Measurements from ENCODE around the gene NRXN2. TPM values are rescaled to one million over a fixed set of nuclear protein-coding genes. Genes with fewer than 3 reads are reported as not detected.

NRXN2 gene
- total and polyA plus RNA-seq, 10 of the 15 experiments (the other 5 are each of a cell fraction or from before 2014, with no cell fraction given), result 0.03 to 1.4 (median 0.23) TPM

DNA sequence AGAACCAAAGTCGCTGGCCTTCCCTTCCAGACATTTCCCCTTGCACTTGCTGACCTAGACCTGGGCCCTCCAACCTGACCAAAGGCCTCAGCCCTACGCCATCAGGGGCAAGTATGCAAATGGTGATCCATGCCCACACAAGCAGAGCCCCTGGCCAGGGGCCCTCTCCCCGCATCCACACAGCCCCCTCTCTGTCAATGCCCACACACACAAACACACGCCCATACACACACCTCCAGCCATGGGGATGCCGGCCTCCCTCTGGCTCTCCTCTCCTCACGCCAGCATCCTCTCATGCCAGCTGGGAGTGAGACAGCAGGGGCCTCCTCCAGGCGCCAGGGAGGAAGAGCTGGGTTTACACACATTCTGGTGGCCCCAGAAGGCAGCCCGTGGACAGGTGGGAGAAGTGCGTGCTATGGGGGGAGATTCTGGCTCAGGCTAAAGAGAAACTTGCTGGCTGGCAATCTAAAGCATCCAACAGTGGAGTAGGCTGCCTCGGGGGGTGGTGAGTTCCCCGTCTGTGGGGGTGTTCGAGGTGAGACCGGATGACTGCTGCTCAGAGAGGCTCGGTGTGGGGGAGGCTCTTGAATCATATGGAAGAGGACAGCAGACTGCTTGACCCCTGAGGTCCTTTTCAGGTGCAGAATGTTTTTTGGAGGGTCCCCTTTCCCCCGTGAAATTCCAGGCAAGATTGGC is 4.8 kb downstream of the NRXN2 start:
- Histone ChIP-seq H3K27me3 (replicated peaks in 1 of 2; ENCODE audit: control insufficient read depth in 2 of 2, insufficient read depth in 2 of 2, low read length in 1 of 2) (peaks cover 7 to 11% of the 10 kb centered on the region in 2 experiments; a peak in 3 of 4 replicates), H3K4me2 (ENCODE audit: control insufficient read depth, insufficient read depth) (no peak overlapping the region), H4K20me1 (ENCODE audit: control insufficient read depth, insufficient read depth) (no peaks in the 10 kb centered on the region), H3K79me2 (ENCODE audit: control insufficient read depth, insufficient read depth, low read length) (no peaks in the 10 kb centered on the region), H3K27ac (ENCODE audit: control insufficient read depth, insufficient read depth) (no peak overlapping the region), H2AFZ (ENCODE audit: control insufficient read depth, low read depth, low read length) (no peak overlapping the region), H3K9me3 (replicated peaks; ENCODE audit: control insufficient read depth, insufficient read depth, low read length) (no peaks in the 10 kb centered on the region), H3K9ac (ENCODE audit: control insufficient read depth, insufficient read depth, low read length) (no peak overlapping the region), H3K36me3 (ENCODE audit: control insufficient read depth in 2 of 2, insufficient read depth in 2 of 2, low read length in 1 of 2) (no peaks in the 10 kb centered on the region; a peak in 1 of 4 replicates), H3K4me1 (ENCODE audit: control insufficient read depth, insufficient read depth, low read length) (peaks cover 7% of the 10 kb centered on the region), H3K4me3 (no peak overlapping the region)
- ATAC-seq (no peak), DNase-seq (ENCODE audit: low read depth, low spot score) (no peak), FAIRE-seq (no peak)
- ChIA-PET POLR2A (no interaction called here), RAD21 (ENCODE audit: unreplicated experiment) (interaction anchor here (0.9 to 1.4 kb wide), 3 partner anchors 13 to 30 kb away, joined by 4 read pairs; no protein-coding TSS in a partner anchor), SMC1A (ENCODE audit: uncharacterized antibody, unreplicated experiment) (interaction anchor here (0.8 kb wide), 1 partner anchor 29 kb away, joined by 4 read pairs; no protein-coding TSS in a partner anchor), CTCF (interaction anchor here (0.9 to 6.7 kb wide), 6 partner anchors 14 to 269 kb away, joined by 3 to 58 read pairs (median 4); no protein-coding TSS in a partner anchor)
- in situ Hi-C loops (cut with MboI), result no loop called here
- no TSS peak for BruUV-seq (replicated peaks)
- 19% methylated on average over 15 of the region's 15 CpGs for WGBS (ENCODE audit: insufficient coverage, insufficient replicate concordance, low lambda C conversion rate, missing lambda C conversion rate)
- intact Hi-C loops (cut with micrococcal nuclease; ENCODE audit: unreplicated experiment), result no loop called here
- TF ChIP-seq CBX3 (IDR thresholded peaks at IDR 0.05; ENCODE audit: borderline replicate concordance, low read depth) (no peak), CHD1 (IDR thresholded peaks at IDR 0.05; ENCODE audit: low read depth, low read length) (no peak), ZNF217 (IDR thresholded peaks at IDR 0.05) (no peak), SMC3 (IDR thresholded peaks at IDR 0.05; ENCODE audit: borderline replicate concordance, low read length) (no peak), RB1 (IDR thresholded peaks at IDR 0.05; ENCODE audit: borderline replicate concordance) (no peak)

DNA sequence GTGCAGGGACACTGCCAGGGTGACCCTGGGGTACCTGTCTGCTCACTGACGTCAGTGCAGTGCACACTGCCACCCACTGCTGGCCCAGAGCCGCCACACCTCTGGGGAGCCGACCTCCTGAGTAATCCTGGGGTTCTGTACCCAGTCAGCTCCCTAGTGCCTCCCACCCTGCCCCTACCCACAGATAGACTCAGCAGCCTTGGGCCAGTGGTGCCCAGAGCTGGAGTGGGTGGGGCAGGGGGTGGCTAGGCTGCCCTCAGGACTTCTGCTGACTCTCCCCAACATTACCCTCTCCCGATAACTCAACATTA is 5.8 kb downstream of the NRXN2 start:
- WGBS (ENCODE audit: insufficient coverage, insufficient replicate concordance, low lambda C conversion rate, missing lambda C conversion rate), result 22% methylated on average over 4 of the region's 4 CpGs
- Histone ChIP-seq H2AFZ (ENCODE audit: control insufficient read depth, low read depth, low read length) (no peak overlapping the region), H4K20me1 (ENCODE audit: control insufficient read depth, insufficient read depth) (no peaks in the 10 kb centered on the region), H3K4me2 (ENCODE audit: control insufficient read depth, insufficient read depth) (no peak overlapping the region), H3K36me3 (ENCODE audit: control insufficient read depth in 2 of 2, insufficient read depth in 2 of 2, low read length in 1 of 2) (no peaks in the 10 kb centered on the region; a peak in 1 of 4 replicates), H3K9me3 (replicated peaks; ENCODE audit: control insufficient read depth, insufficient read depth, low read length) (no peaks in the 10 kb centered on the region), H3K27ac (ENCODE audit: control insufficient read depth, insufficient read depth) (no peak overlapping the region), H3K4me3 (no peak overlapping the region), H3K9ac (ENCODE audit: control insufficient read depth, insufficient read depth, low read length) (no peak overlapping the region), H3K27me3 (replicated peaks in 1 of 2; ENCODE audit: control insufficient read depth in 2 of 2, insufficient read depth in 2 of 2, low read length in 1 of 2) (peaks cover 7% of the 10 kb centered on the region in 2 experiments; a peak in 3 of 4 replicates), H3K4me1 (ENCODE audit: control insufficient read depth, insufficient read depth, low read length) (peaks cover 7% of the 10 kb centered on the region), H3K79me2 (ENCODE audit: control insufficient read depth, insufficient read depth, low read length) (no peaks in the 10 kb centered on the region)
- SMC1A ChIA-PET (ENCODE audit: uncharacterized antibody, unreplicated experiment), result interaction anchor here (0.8 kb wide), 1 partner anchor 28 kb away, joined by 4 read pairs; no protein-coding TSS in a partner anchor
- POLR2A ChIA-PET, result interaction anchor here (1.0 kb wide), 1 partner anchor 13 kb away, joined by 3 read pairs; no protein-coding TSS in a partner anchor
- no TSS peak for BruUV-seq (replicated peaks)
- TF ChIP-seq, protein P1, sequence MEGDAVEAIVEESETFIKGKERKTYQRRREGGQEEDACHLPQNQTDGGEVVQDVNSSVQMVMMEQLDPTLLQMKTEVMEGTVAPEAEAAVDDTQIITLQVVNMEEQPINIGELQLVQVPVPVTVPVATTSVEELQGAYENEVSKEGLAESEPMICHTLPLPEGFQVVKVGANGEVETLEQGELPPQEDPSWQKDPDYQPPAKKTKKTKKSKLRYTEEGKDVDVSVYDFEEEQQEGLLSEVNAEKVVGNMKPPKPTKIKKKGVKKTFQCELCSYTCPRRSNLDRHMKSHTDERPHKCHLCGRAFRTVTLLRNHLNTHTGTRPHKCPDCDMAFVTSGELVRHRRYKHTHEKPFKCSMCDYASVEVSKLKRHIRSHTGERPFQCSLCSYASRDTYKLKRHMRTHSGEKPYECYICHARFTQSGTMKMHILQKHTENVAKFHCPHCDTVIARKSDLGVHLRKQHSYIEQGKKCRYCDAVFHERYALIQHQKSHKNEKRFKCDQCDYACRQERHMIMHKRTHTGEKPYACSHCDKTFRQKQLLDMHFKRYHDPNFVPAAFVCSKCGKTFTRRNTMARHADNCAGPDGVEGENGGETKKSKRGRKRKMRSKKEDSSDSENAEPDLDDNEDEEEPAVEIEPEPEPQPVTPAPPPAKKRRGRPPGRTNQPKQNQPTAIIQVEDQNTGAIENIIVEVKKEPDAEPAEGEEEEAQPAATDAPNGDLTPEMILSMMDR (IDR thresholded peaks at IDR 0.05 in 2 of 3, conservative IDR thresholded peaks at IDR 0.05 in 1 of 3; ENCODE audit: control insufficient read depth in 2 of 3, extremely low read depth in 1 of 3, insufficient read depth in 1 of 3, low read depth in 3 of 3, low read length in 3 of 3), result peak in 1 of 3 experiments; percentile 0; a peak in 1 of 6 replicates
- no peak for TF ChIP-seq BRCA1 (IDR thresholded peaks at IDR 0.05; ENCODE audit: low read depth, low read length)
- DNase-seq (ENCODE audit: low read depth, low spot score), result no peak
- CTCF ChIA-PET, result interaction anchor here (0.7 to 6.7 kb wide), 5 partner anchors 13 to 66 kb away, joined by 3 to 58 read pairs (median 5); no protein-coding TSS in a partner anchor
- intact Hi-C loops (cut with micrococcal nuclease; ENCODE audit: unreplicated experiment) (no loop called here), in situ Hi-C loops (cut with MboI) (no loop called here)
- RAD21 ChIA-PET (ENCODE audit: unreplicated experiment), result interaction anchor here (0.5 to 1.4 kb wide), 3 partner anchors 25 to 617 kb away, joined by 3 to 4 read pairs (median 3); no protein-coding TSS in a partner anchor
- peak; percentile 19; the same call in 2 of the 3 replicates for ATAC-seq
- FAIRE-seq, result no peak
